ENCODE results near the gene CCDC60. TPM values are rescaled to one million over a fixed set of nuclear protein-coding genes. Genes with fewer than 3 reads are reported as not detected.

The CCDC60 gene
- total RNA-seq, 1 experiment from 2014 or later, result not detected

GRCh38 chr12:119399301-119399700 is 64.8 kb downstream of the CCDC60 start:
- POLR2A ChIA-PET, result no interaction called here
- Histone ChIP-seq H3K27me3 (ENCODE audit: insufficient read depth, low read length) (no peaks in the 10 kb centered on the region), H3K79me2 (ENCODE audit: insufficient read depth, low read length) (no peaks in the 10 kb centered on the region), H3K36me3 (ENCODE audit: control insufficient read depth in 1 of 2, insufficient read depth in 2 of 2, low read length in 2 of 2) (no peaks in the 10 kb centered on the region), H3K4me1 (ENCODE audit: control insufficient read depth in 1 of 2, insufficient read depth in 2 of 2, low read length in 2 of 2) (no peaks in the 10 kb centered on the region), H4K20me1 (ENCODE audit: insufficient read depth) (no peaks in the 10 kb centered on the region), H3K27ac (ENCODE audit: low read depth, low read length) (no peak overlapping the region), H2AFZ (ENCODE audit: low read depth, low read length, poor library complexity, severe bottlenecking) (no peak overlapping the region), H3K9ac (ENCODE audit: low read length) (no peak overlapping the region), H3K9me3 (ENCODE audit: control insufficient read depth in 1 of 2, insufficient read depth in 1 of 2, low read depth in 1 of 2, low read length in 2 of 2) (no peaks in the 10 kb centered on the region), H3K4me2 (ENCODE audit: low read length) (no peak overlapping the region), H3K9me2 (ENCODE audit: insufficient read depth) (no peaks in the 10 kb centered on the region), H3K4me3 (replicated peaks in 1 of 2; ENCODE audit: low read depth in 1 of 2, low read length in 2 of 2) (no peak overlapping the region)
- no peak for DNase-seq (ENCODE audit: low read depth, low spot score)
- BruUV-seq (replicated peaks), result no TSS peak
- RAD21 ChIA-PET (ENCODE audit: low non-redundant PET in 1 of 2, low total read pairs in 2 of 2, uncharacterized antibody in 2 of 2, unreplicated experiment in 2 of 2), result interaction anchor here in 1 of 2 experiments (0.7 kb wide), 1 partner anchor 14 kb away, joined by 3 read pairs; no protein-coding TSS in a partner anchor
- no peak for ATAC-seq
- TF ChIP-seq SIN3A (IDR thresholded peaks at IDR 0.05; ENCODE audit: low read depth) (no peak), ZFX (IDR thresholded peaks at IDR 0.05) (no peak), ZBTB33 (IDR thresholded peaks at IDR 0.05; ENCODE audit: extremely low read depth, insufficient replicate concordance, low read length) (no peak), POLR2A (IDR thresholded peaks at IDR 0.05; ENCODE audit: borderline replicate concordance, extremely low read depth, insufficient read depth, insufficient read length) (no peak)
- CTCF ChIA-PET, result no interaction called here
- intact Hi-C loops (cut with micrococcal nuclease), result no loop called here

DNA sequence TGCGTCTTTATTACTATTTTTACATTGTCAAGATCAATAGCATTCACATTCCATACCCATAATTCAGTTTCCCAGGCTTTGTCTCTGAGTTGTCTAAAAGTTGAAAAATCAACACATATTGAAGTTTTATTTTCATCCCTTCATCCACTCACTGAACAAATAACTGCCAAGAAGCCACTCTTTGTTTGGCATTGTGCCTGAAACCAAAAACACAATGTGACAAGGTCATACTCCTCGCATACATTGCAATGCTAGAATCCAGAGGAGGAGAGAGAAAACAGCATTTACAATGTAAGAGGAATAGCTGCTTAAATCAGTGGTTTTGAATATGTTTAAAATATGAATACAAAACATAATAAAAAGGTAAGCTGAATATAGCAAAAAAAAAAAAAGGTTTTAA is 71.8 kb downstream of the CCDC60 start:
- no peak overlapping the region for H3K4me2 ChIP-seq (ENCODE audit: low read length)
- no peaks in the 10 kb centered on the region for H3K9me2 ChIP-seq (ENCODE audit: insufficient read depth)
- no peaks in the 10 kb centered on the region for H3K4me1 ChIP-seq (ENCODE audit: control insufficient read depth in 1 of 2, insufficient read depth in 2 of 2, low read length in 2 of 2)
- ATAC-seq (no peak), DNase-seq (ENCODE audit: low read depth, low spot score) (no peak)
- POLR2A ChIA-PET, result no interaction called here
- no peaks in the 10 kb centered on the region for H3K9me3 ChIP-seq (ENCODE audit: control insufficient read depth in 1 of 2, insufficient read depth in 1 of 2, low read depth in 1 of 2, low read length in 2 of 2)
- no peak overlapping the region for H3K4me3 ChIP-seq (replicated peaks in 1 of 2; ENCODE audit: low read depth in 1 of 2, low read length in 2 of 2)
- no peaks in the 10 kb centered on the region for H3K79me2 ChIP-seq (ENCODE audit: insufficient read depth, low read length)
- RAD21 ChIA-PET (ENCODE audit: low non-redundant PET in 1 of 2, low total read pairs in 2 of 2, uncharacterized antibody in 2 of 2, unreplicated experiment in 2 of 2), result no interaction called here
- H3K27me3 ChIP-seq (ENCODE audit: insufficient read depth, low read length), result 0 out of 2 replicates have a peak, but pooled peaks cover 5% of the 10 kb centered on the region
- intact Hi-C loops (cut with micrococcal nuclease), result no loop called here
- no TSS peak for BruUV-seq (replicated peaks)
- no peaks in the 10 kb centered on the region for H3K36me3 ChIP-seq (ENCODE audit: control insufficient read depth in 1 of 2, insufficient read depth in 2 of 2, low read length in 2 of 2)
- CTCF ChIA-PET, result interaction anchor here (0.6 kb wide), 1 partner anchor 40 kb away, joined by 3 read pairs; no protein-coding TSS in a partner anchor
- H2AFZ ChIP-seq (ENCODE audit: low read depth, low read length, poor library complexity, severe bottlenecking), result no peak overlapping the region
- H3K27ac ChIP-seq (ENCODE audit: low read depth, low read length), result no peak overlapping the region
- no peak overlapping the region for H3K9ac ChIP-seq (ENCODE audit: low read length)
- no peaks in the 10 kb centered on the region for H4K20me1 ChIP-seq (ENCODE audit: insufficient read depth)
- TF ChIP-seq, protein P1, sequence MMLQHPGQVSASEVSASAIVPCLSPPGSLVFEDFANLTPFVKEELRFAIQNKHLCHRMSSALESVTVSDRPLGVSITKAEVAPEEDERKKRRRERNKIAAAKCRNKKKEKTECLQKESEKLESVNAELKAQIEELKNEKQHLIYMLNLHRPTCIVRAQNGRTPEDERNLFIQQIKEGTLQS (IDR thresholded peaks at IDR 0.05), result no peak
- TF ChIP-seq EGR1 (IDR thresholded peaks at IDR 0.05; ENCODE audit: low read depth) (no peak), ZBTB33 (IDR thresholded peaks at IDR 0.05; ENCODE audit: extremely low read depth, insufficient replicate concordance, low read length) (no peak), POLR2AphosphoS5 (IDR thresholded peaks at IDR 0.05; ENCODE audit: low read depth, low read length) (no peak), SIN3A (IDR thresholded peaks at IDR 0.05; ENCODE audit: low read depth) (no peak), MAX (IDR thresholded peaks at IDR 0.05) (no peak)
- TF ChIP-seq, protein P2, sequence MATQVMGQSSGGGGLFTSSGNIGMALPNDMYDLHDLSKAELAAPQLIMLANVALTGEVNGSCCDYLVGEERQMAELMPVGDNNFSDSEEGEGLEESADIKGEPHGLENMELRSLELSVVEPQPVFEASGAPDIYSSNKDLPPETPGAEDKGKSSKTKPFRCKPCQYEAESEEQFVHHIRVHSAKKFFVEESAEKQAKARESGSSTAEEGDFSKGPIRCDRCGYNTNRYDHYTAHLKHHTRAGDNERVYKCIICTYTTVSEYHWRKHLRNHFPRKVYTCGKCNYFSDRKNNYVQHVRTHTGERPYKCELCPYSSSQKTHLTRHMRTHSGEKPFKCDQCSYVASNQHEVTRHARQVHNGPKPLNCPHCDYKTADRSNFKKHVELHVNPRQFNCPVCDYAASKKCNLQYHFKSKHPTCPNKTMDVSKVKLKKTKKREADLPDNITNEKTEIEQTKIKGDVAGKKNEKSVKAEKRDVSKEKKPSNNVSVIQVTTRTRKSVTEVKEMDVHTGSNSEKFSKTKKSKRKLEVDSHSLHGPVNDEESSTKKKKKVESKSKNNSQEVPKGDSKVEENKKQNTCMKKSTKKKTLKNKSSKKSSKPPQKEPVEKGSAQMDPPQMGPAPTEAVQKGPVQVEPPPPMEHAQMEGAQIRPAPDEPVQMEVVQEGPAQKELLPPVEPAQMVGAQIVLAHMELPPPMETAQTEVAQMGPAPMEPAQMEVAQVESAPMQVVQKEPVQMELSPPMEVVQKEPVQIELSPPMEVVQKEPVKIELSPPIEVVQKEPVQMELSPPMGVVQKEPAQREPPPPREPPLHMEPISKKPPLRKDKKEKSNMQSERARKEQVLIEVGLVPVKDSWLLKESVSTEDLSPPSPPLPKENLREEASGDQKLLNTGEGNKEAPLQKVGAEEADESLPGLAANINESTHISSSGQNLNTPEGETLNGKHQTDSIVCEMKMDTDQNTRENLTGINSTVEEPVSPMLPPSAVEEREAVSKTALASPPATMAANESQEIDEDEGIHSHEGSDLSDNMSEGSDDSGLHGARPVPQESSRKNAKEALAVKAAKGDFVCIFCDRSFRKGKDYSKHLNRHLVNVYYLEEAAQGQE (IDR thresholded peaks at IDR 0.05; ENCODE audit: low read depth), result no peak

Data from HCT116 (cell line).